Kidney epithelial cell (primary cell): ENCODE results near the gene POLR2H. TPM values are rescaled to one million over a fixed set of nuclear protein-coding genes. Genes with fewer than 3 reads are reported as not detected.

ENCODE experiments used
- DNase-seq: peaks from one replicate; pipeline ENCODE4 v3.0.0-alpha.2; 2010; ENCODE audit warnings: low read depth
- H3K27me3 ChIP-seq: 2 replicates; pipeline ENCODE4 v1.6.0; 2011; ENCODE audit warnings: low read length; ENCODE audit not compliant: control insufficient read depth, insufficient read depth
- H3K36me3 ChIP-seq: 2 replicates; pipeline ENCODE4 v1.5.1; 2011; ENCODE audit warnings: low read length; ENCODE audit not compliant: control insufficient read depth, insufficient read depth
- H3K4me3 ChIP-seq: 2 replicates; pipeline ENCODE4 v1.5.1; 2011; ENCODE audit warnings: low read depth, mild to moderate bottlenecking, control low read depth, low read length
- total RNA-seq: library from RNA; depleted of rRNA; stranded (reverse); fragments of >200 nt; gene quantifications from 2 replicates; pipeline ENCODE4 v1.2.3, GENCODE V29; 2015
- TF ChIP-seq, protein P1 (sequence below): IDR thresholded peaks from 2 replicates; pipeline ENCODE4 v1.5.1; 2011; ENCODE audit warnings: mild to moderate bottlenecking, moderate library complexity, low read length, control low read depth, inconsistent platforms; ENCODE audit not compliant: insufficient read depth, poor library complexity, severe bottlenecking

Gene POLR2H
- total RNA-seq, 1 donor from 2014 or later = 79.8 TPM

DNA sequence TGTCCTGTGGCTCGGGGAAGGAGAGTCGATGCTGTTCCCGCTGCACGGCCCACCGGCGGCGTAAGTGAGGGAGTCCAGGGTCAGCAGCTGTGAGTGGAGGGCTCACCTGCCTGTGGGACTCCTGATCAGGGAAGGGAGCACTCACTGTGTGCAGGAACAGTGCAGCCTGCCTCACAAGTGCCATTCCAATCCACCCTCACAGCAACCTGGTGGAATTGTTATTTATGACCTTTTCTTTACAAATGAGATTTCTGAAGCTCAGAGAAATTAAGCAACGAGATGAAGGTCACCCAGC, 27.4 kb downstream of the POLR2H start:
- H3K4me3 ChIP-seq = no peak overlapping the region
- peaks cover 46% of the 10 kb centered on the region for H3K27me3 ChIP-seq
- DNase-seq = no peak
- H3K36me3 ChIP-seq = no peaks in the 10 kb centered on the region
- TF ChIP-seq, protein P1, sequence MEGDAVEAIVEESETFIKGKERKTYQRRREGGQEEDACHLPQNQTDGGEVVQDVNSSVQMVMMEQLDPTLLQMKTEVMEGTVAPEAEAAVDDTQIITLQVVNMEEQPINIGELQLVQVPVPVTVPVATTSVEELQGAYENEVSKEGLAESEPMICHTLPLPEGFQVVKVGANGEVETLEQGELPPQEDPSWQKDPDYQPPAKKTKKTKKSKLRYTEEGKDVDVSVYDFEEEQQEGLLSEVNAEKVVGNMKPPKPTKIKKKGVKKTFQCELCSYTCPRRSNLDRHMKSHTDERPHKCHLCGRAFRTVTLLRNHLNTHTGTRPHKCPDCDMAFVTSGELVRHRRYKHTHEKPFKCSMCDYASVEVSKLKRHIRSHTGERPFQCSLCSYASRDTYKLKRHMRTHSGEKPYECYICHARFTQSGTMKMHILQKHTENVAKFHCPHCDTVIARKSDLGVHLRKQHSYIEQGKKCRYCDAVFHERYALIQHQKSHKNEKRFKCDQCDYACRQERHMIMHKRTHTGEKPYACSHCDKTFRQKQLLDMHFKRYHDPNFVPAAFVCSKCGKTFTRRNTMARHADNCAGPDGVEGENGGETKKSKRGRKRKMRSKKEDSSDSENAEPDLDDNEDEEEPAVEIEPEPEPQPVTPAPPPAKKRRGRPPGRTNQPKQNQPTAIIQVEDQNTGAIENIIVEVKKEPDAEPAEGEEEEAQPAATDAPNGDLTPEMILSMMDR = no peak

GRCh38 chr3:184389384-184389783, 27.9 kb downstream of the POLR2H start:
- DNase-seq = no peak
- Histone ChIP-seq H3K27me3 (peaks cover 44% of the 10 kb centered on the region), H3K4me3 (no peak overlapping the region), H3K36me3 (no peaks in the 10 kb centered on the region)
- TF ChIP-seq, protein P1 = no peak

GRCh38 chr3:184389935-184390528, 28.5 kb downstream of the POLR2H start:
- no peak overlapping the region for H3K4me3 ChIP-seq
- H3K27me3 ChIP-seq = peaks cover 38% of the 10 kb centered on the region
- no peaks in the 10 kb centered on the region for H3K36me3 ChIP-seq
- TF ChIP-seq, protein P1 = no peak
- no peak for DNase-seq

GRCh38 chr3:184391266-184391665, 29.8 kb downstream of the POLR2H start:
- H3K36me3 ChIP-seq = no peaks in the 10 kb centered on the region
- TF ChIP-seq, protein P1 = no peak
- peaks cover 34% of the 10 kb centered on the region for H3K27me3 ChIP-seq
- DNase-seq = peak; percentile 31
- no peak overlapping the region for H3K4me3 ChIP-seq

- no peak for DNase-seq
- Histone ChIP-seq H3K4me3 (no peak overlapping the region), H3K36me3 (no peaks in the 10 kb centered on the region), H3K27me3 (peaks cover 8% of the 10 kb centered on the region)
- TF ChIP-seq, protein P1 = no peak
Measured at GRCh38 chr3:184395320-184395660, 33.8 kb downstream of the POLR2H start.

GRCh38 chr3:184399410-184399809, 37.9 kb downstream of the POLR2H start:
- DNase-seq = peak; percentile 77
- no peak overlapping the region for H3K4me3 ChIP-seq
- TF ChIP-seq, protein P1 = no peak
- no peaks in the 10 kb centered on the region for H3K36me3 ChIP-seq
- peaks cover 9% of the 10 kb centered on the region for H3K27me3 ChIP-seq
